ENCODE measurements around the gene CCSER2.

CCSER2 gene

DNA sequence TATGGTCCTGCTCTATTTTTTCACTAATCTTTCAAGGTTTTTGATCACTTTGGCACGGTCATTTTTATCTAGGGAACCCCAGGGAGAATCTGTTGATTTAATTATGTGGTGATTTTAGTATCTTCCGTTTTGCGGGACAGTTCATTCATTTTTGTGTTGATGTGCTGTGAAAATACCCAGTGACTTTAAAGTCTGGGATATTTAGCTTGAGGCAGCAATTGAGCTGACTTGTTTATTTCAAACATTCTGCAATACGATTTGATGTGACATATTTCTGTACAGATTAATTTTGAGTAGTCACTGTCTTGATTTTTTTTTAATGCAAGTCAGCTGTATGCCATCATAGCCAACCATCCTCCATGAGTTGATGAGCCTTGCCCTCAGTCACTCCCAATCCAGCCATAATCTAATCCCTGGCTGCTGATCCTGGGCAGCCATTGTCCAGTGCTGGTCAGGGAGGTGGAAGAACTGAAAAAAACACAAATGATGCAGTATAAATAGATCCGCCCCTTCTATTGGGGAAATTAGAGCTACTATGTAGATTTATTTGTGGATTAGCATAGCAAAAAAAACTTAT lies 183.4 kb downstream of the CCSER2 start:
- H3K9me2 ChIP-seq (ENCODE audit: low read depth, low read length): no peaks in the 10 kb centered on the region

GRCh38 chr10:84517554-84517953 lies 189.2 kb downstream of the CCSER2 start:
- Histone ChIP-seq H3K4me1 (ENCODE audit: insufficient read depth, low read length, severe bottlenecking) (no peaks in the 10 kb centered on the region), H3K27ac (ENCODE audit: low read depth, low read length, poor library complexity, severe bottlenecking) (no peak overlapping the region), H2AFZ (ENCODE audit: low read length) (no peak overlapping the region), H4K20me1 (ENCODE audit: insufficient read depth, low read length) (no peaks in the 10 kb centered on the region), H3K4me2 (ENCODE audit: low read length) (no peak overlapping the region), H3K79me2 (ENCODE audit: insufficient read depth, low read length) (no peaks in the 10 kb centered on the region), H3K9me2 (ENCODE audit: low read depth, low read length) (no peaks in the 10 kb centered on the region), H3K9me3 (ENCODE audit: low read length) (no peaks in the 10 kb centered on the region), H3K4me3 (ENCODE audit: low read depth, low read length, poor library complexity, severe bottlenecking) (no peak overlapping the region), H3F3A (ENCODE audit: insufficient read depth, low read length) (no peaks in the 10 kb centered on the region), H3K36me3 (ENCODE audit: insufficient read depth, low read length) (peaks cover 11% of the 10 kb centered on the region), H3K27me3 (ENCODE audit: insufficient read depth, low read length) (no peaks in the 10 kb centered on the region), H3K9ac (ENCODE audit: low read length) (no peak overlapping the region)
- no peak for TF ChIP-seq CTCF (IDR thresholded peaks at IDR 0.05; ENCODE audit: low read length)
- no peak for TF ChIP-seq EZH2 (IDR thresholded peaks at IDR 0.05; ENCODE audit: borderline replicate concordance, low read length)

More for the DNA sequence above, 183.4 kb downstream of the CCSER2 start:
- H3F3A ChIP-seq (ENCODE audit: insufficient read depth, low read length): no peaks in the 10 kb centered on the region
- H3K27ac ChIP-seq (ENCODE audit: low read depth, low read length, poor library complexity, severe bottlenecking): no peak overlapping the region
- H2AFZ ChIP-seq (ENCODE audit: low read length): no peak overlapping the region
- no peak overlapping the region for H3K4me3 ChIP-seq (ENCODE audit: low read depth, low read length, poor library complexity, severe bottlenecking)
- no peak overlapping the region for H3K9ac ChIP-seq (ENCODE audit: low read length)
- no peaks in the 10 kb centered on the region for H3K79me2 ChIP-seq (ENCODE audit: insufficient read depth, low read length)
- H3K4me2 ChIP-seq (ENCODE audit: low read length): no peak overlapping the region
- no peaks in the 10 kb centered on the region for H3K27me3 ChIP-seq (ENCODE audit: insufficient read depth, low read length)
- H3K4me1 ChIP-seq (ENCODE audit: insufficient read depth, low read length, severe bottlenecking): no peaks in the 10 kb centered on the region
- peaks cover 11% of the 10 kb centered on the region for H3K36me3 ChIP-seq (ENCODE audit: insufficient read depth, low read length)
- H3K9me3 ChIP-seq (ENCODE audit: low read length): no peaks in the 10 kb centered on the region
- no peak for TF ChIP-seq CTCF (IDR thresholded peaks at IDR 0.05; ENCODE audit: low read length)
- no peak for TF ChIP-seq EZH2 (IDR thresholded peaks at IDR 0.05; ENCODE audit: borderline replicate concordance, low read length)
- H4K20me1 ChIP-seq (ENCODE audit: insufficient read depth, low read length): no peaks in the 10 kb centered on the region

GRCh38 chr10:84519235-84519634 lies 190.8 kb downstream of the CCSER2 start:
- H3K4me1 ChIP-seq (ENCODE audit: insufficient read depth, low read length, severe bottlenecking): peaks cover 8% of the 10 kb centered on the region
- H3F3A ChIP-seq (ENCODE audit: insufficient read depth, low read length): no peaks in the 10 kb centered on the region
- H3K4me2 ChIP-seq (ENCODE audit: low read length): no peak overlapping the region
- 0 out of 2 replicates have a peak, but pooled peaks cover under 1% of the 10 kb centered on the region for H3K36me3 ChIP-seq (ENCODE audit: insufficient read depth, low read length)
- TF ChIP-seq EZH2 (IDR thresholded peaks at IDR 0.05; ENCODE audit: borderline replicate concordance, low read length): no peak
- no peak for TF ChIP-seq CTCF (IDR thresholded peaks at IDR 0.05; ENCODE audit: low read length)
- no peak overlapping the region for H2AFZ ChIP-seq (ENCODE audit: low read length)
- no peak overlapping the region for H3K9ac ChIP-seq (ENCODE audit: low read length)
- H3K4me3 ChIP-seq (ENCODE audit: low read depth, low read length, poor library complexity, severe bottlenecking): no peak overlapping the region
- no peaks in the 10 kb centered on the region for H3K9me2 ChIP-seq (ENCODE audit: low read depth, low read length)
- no peak overlapping the region for H3K27ac ChIP-seq (ENCODE audit: low read depth, low read length, poor library complexity, severe bottlenecking)
- H3K79me2 ChIP-seq (ENCODE audit: insufficient read depth, low read length): no peaks in the 10 kb centered on the region
- no peaks in the 10 kb centered on the region for H3K9me3 ChIP-seq (ENCODE audit: low read length)
- H4K20me1 ChIP-seq (ENCODE audit: insufficient read depth, low read length): no peaks in the 10 kb centered on the region
- no peaks in the 10 kb centered on the region for H3K27me3 ChIP-seq (ENCODE audit: insufficient read depth, low read length)
